NCI-H2029 (cell line): ENCODE results near the gene MGLL.

Experiments used
- DNase-seq: peaks from one replicate; lab custom pipeline; 2025; lab: John Stamatoyannopoulos, UW

The MGLL gene

GRCh38 chr3:127814325-127814781, 8.0 kb downstream of the MGLL start:
- no peak for DNase-seq

GRCh38 chr3:127812151-127812550, 10.2 kb downstream of the MGLL start:
- DNase-seq, result no peak

- DNase-seq, result no peak
Observed at GRCh38 chr3:127811717-127812116, 10.6 kb downstream of the MGLL start.

DNA sequence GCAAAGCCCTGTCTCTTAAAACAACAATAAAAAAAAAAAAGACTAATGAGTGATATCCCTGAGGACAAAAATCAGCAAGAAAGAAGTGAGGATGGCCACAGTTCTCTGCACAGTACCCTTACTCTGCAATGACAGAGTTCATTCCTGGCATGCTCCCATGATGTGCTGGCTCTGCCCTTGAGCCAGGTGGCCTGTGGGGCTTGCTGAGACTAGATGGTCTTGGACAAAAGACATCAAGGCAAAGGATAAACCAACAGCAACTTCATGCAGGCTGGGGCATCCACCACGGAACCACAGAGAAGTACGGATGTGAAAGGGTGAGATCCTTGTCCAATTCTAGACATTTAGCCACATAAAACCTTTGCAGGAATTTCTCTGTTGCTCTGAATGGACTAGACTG, 12.7 kb downstream of the MGLL start:
- no peak for DNase-seq

GRCh38 chr3:127809211-127809610, 13.1 kb downstream of the MGLL start:
- DNase-seq, result no peak

GRCh38 chr3:127808197-127808596, 14.1 kb downstream of the MGLL start:
- DNase-seq, result no peak

DNA sequence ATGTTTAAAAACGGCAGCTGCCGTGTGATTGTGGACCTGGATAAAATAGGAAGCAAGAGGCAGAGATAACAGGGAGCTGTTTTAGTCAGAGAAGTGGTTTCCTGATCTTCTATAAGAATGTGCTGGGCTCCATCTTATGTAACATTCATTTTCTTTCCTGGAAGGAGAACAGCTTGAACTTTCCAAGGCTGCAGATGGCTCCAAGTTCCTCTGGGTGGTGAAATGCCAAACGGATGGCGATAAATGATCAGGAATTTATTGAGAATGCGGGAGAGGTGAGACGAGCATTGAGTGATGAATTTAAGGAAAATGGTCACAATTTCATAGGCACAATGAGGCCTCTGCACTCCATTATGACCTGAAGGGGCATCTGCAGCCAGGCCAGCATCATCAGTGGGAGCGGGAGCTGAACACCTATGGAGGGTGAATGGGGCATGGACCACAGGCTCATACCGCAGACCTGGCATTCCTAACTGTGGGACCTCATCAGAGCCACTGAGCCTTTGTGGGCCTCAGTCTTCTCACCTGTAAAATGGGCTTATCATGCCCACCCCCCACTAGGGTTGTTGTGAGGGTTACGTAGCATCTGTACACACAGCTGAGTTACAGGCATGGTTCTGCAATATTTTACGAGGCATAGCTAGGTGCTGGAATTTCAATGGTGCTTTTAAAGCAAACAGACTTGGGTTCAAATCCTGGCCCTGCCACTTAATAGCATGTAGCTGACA, 17.1 kb downstream of the MGLL start:
- DNase-seq, result no peak

GRCh38 chr3:127804141-127804540, 18.2 kb downstream of the MGLL start:
- DNase-seq, result no peak

GRCh38 chr3:127803619-127804018, 18.7 kb downstream of the MGLL start:
- DNase-seq, result no peak

DNA sequence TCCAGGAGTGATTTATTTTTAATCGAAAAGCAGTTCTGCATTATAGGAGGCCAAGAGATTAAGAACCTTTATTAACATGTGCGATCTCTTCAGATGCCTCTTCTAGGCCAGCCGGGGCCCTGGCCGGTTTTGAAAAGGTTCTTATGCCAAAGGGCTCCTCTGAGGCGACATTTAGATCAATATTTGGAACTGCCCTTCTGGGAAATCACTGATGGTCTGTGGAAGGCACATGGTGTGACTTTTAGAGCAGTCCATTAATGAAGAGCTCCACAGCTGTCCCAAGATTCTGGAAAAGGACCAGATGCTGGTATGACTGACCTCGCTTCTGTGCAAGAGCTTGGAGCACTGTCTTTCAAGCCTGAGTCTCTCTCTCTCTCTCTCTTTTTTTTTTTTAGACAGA, 19.7 kb downstream of the MGLL start:
- no peak for DNase-seq

- no peak for DNase-seq
Observed at GRCh38 chr3:127801731-127802313, 20.5 kb downstream of the MGLL start.

DNA sequence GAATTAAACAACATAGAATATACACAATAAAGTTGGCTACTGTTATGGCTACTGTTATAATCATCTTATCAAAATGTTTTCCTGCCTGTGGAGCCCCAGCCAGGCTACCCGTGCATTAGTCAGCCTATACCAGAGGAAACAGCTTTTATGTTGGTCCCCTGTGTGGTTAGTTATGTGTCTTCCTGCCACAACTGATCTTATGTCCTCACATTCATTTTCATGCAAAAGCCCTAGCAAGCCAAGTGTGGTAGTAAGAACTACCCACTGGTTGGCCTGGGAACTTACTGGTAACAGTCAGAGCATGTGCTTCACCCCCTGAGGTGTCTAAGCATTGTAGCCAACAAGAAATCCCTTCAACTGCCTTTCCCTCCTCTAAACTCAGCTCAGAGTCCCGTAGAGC, 21.8 kb downstream of the MGLL start:
- no peak for DNase-seq

GRCh38 chr3:127799476-127800222, 22.7 kb downstream of the MGLL start:
- DNase-seq, result no peak

DNA sequence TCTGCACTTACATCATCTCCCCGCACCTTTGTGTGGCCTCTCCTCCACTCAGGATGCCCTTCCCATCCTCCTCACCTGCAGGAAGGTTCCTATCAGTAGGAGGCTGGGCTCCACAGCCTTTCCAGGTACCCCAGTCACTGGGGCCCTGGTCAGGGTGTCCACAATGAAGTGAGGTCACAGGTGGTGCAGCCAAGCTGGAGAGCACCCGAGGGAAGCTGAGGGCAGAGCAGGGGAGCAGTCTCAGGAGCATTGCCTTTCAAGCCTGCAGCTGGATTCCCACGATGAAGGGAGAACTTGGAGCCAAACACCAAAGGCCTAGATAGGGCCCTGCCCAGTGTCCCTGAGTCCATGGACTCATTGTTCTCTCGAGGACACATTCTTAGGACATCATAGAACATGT, 23.6 kb downstream of the MGLL start:
- no peak for DNase-seq

GRCh38 chr3:127796831-127797150, 25.5 kb downstream of the MGLL start:
- DNase-seq, result no peak

DNA sequence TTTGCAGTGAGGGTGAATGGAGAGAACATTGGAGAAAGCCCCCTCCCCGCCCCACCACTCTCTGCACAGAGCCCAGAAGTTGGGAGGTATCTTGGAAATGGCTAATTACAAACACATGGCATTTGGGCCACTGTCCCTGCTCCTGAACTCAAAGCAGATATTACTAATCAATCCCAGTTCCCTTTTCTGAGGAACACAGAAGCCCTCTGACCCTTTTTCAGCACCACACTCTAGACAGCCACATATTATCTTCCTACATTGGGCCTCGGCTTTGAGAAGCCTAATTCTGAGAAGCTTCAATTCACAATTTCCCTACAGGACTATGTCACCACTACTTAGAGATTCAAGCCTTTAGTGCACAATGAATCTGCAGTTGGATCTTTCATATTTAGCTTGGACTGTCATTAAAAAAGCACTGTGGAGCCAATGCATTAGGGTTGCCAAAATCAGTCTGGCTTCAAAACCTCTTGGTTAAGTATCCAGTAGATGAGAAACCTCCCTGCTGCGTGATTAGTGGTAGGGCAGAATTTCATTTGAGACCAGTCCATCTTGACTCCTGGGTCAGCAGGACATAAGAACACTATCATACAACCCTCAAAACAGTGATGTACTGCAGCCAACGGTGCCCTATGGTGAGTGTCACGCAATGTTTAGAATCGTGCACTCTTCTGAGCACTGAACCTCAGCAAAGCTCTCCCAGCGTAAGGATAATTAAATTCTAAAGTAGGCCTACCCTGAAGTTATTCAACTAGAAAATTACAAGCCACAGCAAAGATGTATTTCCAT, 26.1 kb downstream of the MGLL start:
- DNase-seq, result no peak

- no peak for DNase-seq
Observed at GRCh38 chr3:127794972-127795371, 27.3 kb downstream of the MGLL start.

- no peak for DNase-seq
Observed at GRCh38 chr3:127794402-127794801, 27.9 kb downstream of the MGLL start.

DNA sequence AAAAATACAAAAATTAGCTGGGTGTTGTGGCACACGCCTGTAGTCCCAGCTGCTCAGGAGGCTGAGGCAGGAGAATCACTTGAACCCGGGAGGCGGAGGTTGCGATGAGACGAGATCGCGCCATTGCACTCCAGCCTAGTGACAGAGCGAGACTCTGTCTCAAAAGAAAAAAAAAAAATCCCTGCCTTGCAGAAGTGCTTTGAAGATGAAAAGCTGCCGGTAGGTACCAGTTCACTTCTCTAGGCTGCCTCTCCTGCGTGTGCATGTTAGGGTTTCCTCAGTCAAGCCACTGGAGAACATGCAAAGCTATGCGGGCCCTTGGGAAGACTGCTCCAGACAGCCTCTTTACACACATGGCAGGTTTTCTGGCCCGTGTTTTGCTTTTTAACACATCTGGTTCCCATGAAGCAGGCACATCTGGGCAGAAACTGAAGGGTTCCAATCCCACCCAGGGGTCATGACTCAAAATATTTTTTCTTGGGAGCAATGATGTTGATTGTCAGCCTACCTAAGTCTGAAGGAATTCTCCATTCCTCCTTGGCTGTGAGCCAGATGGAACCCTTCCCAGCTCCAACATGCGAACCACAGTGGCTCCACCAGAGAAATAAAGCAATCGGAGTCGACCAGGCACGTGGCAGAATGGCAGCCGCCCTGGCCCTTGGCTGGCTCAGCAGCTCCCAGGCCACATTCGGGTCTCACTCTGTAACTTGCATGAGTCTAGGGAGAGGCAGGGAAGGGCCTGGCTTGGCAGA, 29.6 kb downstream of the MGLL start:
- peak; percentile 22 for DNase-seq

DNA sequence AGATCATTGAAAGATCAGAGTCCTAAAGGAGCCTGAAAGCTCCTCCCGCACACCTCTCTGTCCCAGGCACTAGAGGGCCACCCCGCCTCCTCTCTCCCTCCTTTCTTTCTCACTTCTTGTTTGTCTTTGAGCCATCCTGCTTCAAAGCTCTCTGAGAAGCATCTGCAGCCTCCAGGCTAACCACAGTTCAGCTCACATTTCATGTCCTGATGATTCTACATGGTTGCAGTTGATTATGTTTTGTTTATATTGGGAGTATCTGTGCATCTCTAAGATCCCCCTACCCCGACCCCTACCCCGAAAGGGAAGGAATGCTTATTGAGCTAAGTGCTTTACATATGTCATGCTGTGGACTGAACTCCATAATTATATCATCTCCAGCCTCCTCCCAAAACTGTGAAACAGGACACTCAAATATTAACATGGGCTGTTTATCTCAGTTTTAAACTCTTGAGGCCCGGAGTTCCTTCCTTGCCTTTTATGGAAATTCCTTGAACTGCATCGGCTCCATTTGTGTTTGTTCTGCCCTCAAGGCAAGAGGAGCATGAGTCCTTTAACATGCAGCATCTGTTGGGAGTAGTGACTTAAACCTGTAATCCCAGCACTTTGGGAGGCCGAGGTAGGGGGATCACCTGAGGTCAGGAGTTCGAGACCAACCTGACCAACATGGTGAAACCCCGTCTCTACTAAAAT, 30.9 kb downstream of the MGLL start:
- peak; percentile 54 for DNase-seq

- DNase-seq, result no peak
Observed at GRCh38 chr3:127790882-127791183, 31.5 kb downstream of the MGLL start.
